Stomach (tissue), 9 donors: ENCODE results near the gene FN3K. TPM values are rescaled to one million over a fixed set of nuclear protein-coding genes. Genes with fewer than 3 reads are reported as not detected.
"Not testable (repeated sequence)": the region's sequence is repeated elsewhere in the genome, so short reads cannot be mapped to it uniquely, and the experiment has no call there.

Experiments
- DNase-seq, 2 donors: peaks; one replicate each; pipeline versions ENCODE4 v3.0.0 to v3.0.0-alpha.2; 2013 to 2019
- H3K27ac ChIP-seq, 5 donors: fragments of 200-600 bp in 4 of 5; sonication (generic) in 4 of 5; one replicate each; pipeline ENCODE4 v1.5.1; 2013 to 2019; ENCODE audit warnings: mild to moderate bottlenecking in 1 of 5, moderate library complexity in 1 of 5
- H3K27me3 ChIP-seq, 3 donors: fragments of 200-600 bp; sonication (generic); one replicate each; pipeline ENCODE4 v1.5.1; 2017 to 2019; ENCODE audit warnings: mixed run types in 1 of 3
- H3K36me3 ChIP-seq, 4 donors: fragments of 200-600 bp; sonication (generic); 1 replicate in 3 of 4; 2 replicates in 1 of 4; pipeline ENCODE4 v1.5.1; 2016 to 2019
- H3K4me1 ChIP-seq, 4 donors: fragments of 200-600 bp; sonication (generic); one replicate each; pipeline ENCODE4 v1.5.1; 2016 to 2019
- H3K4me3 ChIP-seq, 4 donors: fragments of 200-600 bp; sonication (generic) in 3 of 4; one replicate each; pipeline ENCODE4 v1.5.1; 2016 to 2019; ENCODE audit warnings: mild to moderate bottlenecking in 1 of 4
- H3K9me3 ChIP-seq, 4 donors: fragments of 200-600 bp; sonication (generic); one replicate each; pipeline ENCODE4 v1.5.1; 2016 to 2019
- CTCF ChIP-seq, 7 experiments: fragments of 450-650 bp in 4 of 7; fragments of 200-600 bp in 3 of 7; sonication (generic) in 3 of 7; IDR thresholded peaks; one replicate each; pipeline ENCODE4 v1.5.1; 2016 to 2019; ENCODE audit warnings: antibody characterized with exemption in 7 of 7, control low read depth in 2 of 7, mild to moderate bottlenecking in 1 of 7
- EP300 ChIP-seq: sonication (generic); formaldehyde crosslinking; IDR thresholded peaks from one replicate; pipeline ENCODE4 v1.6.1; 2017; ENCODE audit warnings: antibody characterized with exemption
- POLR2A ChIP-seq, 4 donors: fragments of 450-650 bp; IDR thresholded peaks; one replicate each; pipeline ENCODE4 v1.6.1; 2016; ENCODE audit warnings: antibody characterized with exemption in 4 of 4, control low read depth in 2 of 4, mild to moderate bottlenecking in 1 of 4, moderate library complexity in 1 of 4
- POLR2AphosphoS5 ChIP-seq, 3 donors: sonication (generic); formaldehyde crosslinking; IDR thresholded peaks; one replicate each; pipeline ENCODE4 v1.6.1; 2016; ENCODE audit warnings: antibody characterized with exemption in 3 of 3
- WGBS, 5 donors: extraction: QIAGEN DNeasy Blood & Tissue Kit in 3 of 5; methylation state at CpG; one replicate each; pipeline versions ENCODE4 v1.1.5 to v1.1.7; 2013 to 2018; 5-methylcytosine and 5-hydroxymethylcytosine counted together
- intact Hi-C: fragments of 100-400 bp; cut with DNase I; formaldehyde crosslinking; loops from one replicate; pipeline ENCODE4 v1.15.1; 2023; ENCODE audit warnings: low total_unique reads
- polyA plus RNA-seq, 3 donors: library from polyadenylated mRNA; stranded (reverse); fragments of 200-250 nt; gene quantifications; one replicate each; pipeline ENCODE4 v1.2.3, GENCODE V29; 2013
- total RNA-seq, 5 donors: library from RNA; depleted of rRNA; stranded (reverse); fragments of >200 nt; gene quantifications; one replicate each; pipeline versions ENCODE4 v1.1.0 to v1.2.3, GENCODE V29; 2014 to 2016
- donor health status: healthy with polysubstance abuse.
- donor health status: Bipolar disorder and iron deficiency.
- donor health status: healthy.

The FN3K gene
- total and polyA plus RNA-seq, 8 donors: 13.0 to 59.5 (median 16.4) TPM

- H3K9me3 ChIP-seq: no peaks in the 10 kb centered on the region
- no peak overlapping the region for H3K27ac ChIP-seq
- no peaks in the 10 kb centered on the region for H3K27me3 ChIP-seq
- intact Hi-C loops: no loop called here
- H3K4me3 ChIP-seq: peak overlapping the region; percentile 12 to 32 (median 21)
- H3K4me1 ChIP-seq: peaks cover 0 to 35% (median 21%) of the 10 kb centered on the region in 4 donors
- DNase-seq: peak; percentile 83 to 86
- H3K36me3 ChIP-seq: peaks cover 0 to 29% (median 28%) of the 10 kb centered on the region in 4 donors
- WGBS, 5 donors: 29 to 33% (median 32%) methylated on average over 33 to 34 of the region's 34 CpGs
- peak in 5 of 7 experiments; percentile 59 to 85 (median 75) for TF ChIP-seq CTCF (IDR thresholded peaks at IDR 0.05)
- TF ChIP-seq POLR2A (IDR thresholded peaks at IDR 0.05): no peak
- TF ChIP-seq EP300: no peak
- peak in 1 of 3 donors; percentile 25 for TF ChIP-seq POLR2AphosphoS5 (IDR thresholded peaks at IDR 0.05)
Observed at GRCh38 chr17:82775001-82775823, 39.8 kb downstream of the FN3K start.

- Histone ChIP-seq H3K36me3 (peaks cover 0 to 25% (median 23%) of the 10 kb centered on the region in 4 donors), H3K4me3 (no peak overlapping the region), H3K4me1 (peaks cover 0 to 35% (median 19%) of the 10 kb centered on the region in 4 donors), H3K9me3 (no peaks in the 10 kb centered on the region), H3K27ac (no peak overlapping the region), H3K27me3 (no peaks in the 10 kb centered on the region)
- intact Hi-C loops: no loop called here
- WGBS, 5 donors: 88 to 93% (median 93%) methylated on average over 13 of the region's 13 CpGs
- DNase-seq: no peak
- TF ChIP-seq CTCF (IDR thresholded peaks at IDR 0.05): no peak
- TF ChIP-seq EP300: no peak
- TF ChIP-seq POLR2A (IDR thresholded peaks at IDR 0.05): no peak
- TF ChIP-seq POLR2AphosphoS5 (IDR thresholded peaks at IDR 0.05): no peak
Observed at GRCh38 chr17:82776454-82776853, 41.0 kb downstream of the FN3K start.

GRCh38 chr17:82777778-82778375 lies 42.5 kb downstream of the FN3K start:
- H3K27me3 ChIP-seq, H3K4me3 ChIP-seq, H3K27ac ChIP-seq, DNase-seq, intact Hi-C loops, H3K9me3 ChIP-seq: not testable (repeated sequence)
- Histone ChIP-seq H3K4me1 (peaks cover 0 to 34% (median 14%) of the 10 kb centered on the region in 4 donors), H3K36me3 (peaks cover 4 to 26% (median 25%) of the 10 kb centered on the region in 4 donors)
- peak in 5 of 7 experiments; percentile 20 to 41 (median 34) for TF ChIP-seq CTCF (IDR thresholded peaks at IDR 0.05)
- 58 to 77% (median 75%) methylated on average over 17 to 21 of the region's 21 CpGs for WGBS, 5 donors

GRCh38 chr17:82779541-82779940 lies 44.1 kb downstream of the FN3K start:
- WGBS, 5 donors: 90 to 95% (median 92%) methylated on average over 8 to 23 of the region's 23 CpGs
- Histone ChIP-seq H3K27me3 (no peaks in the 10 kb centered on the region), H3K4me1 (peaks cover 0 to 26% (median 11%) of the 10 kb centered on the region in 4 donors), H3K27ac (no peak overlapping the region), H3K36me3 (peaks cover 13 to 36% (median 34%) of the 10 kb centered on the region in 4 donors), H3K4me3 (no peak overlapping the region), H3K9me3 (no peaks in the 10 kb centered on the region)
- no peak for TF ChIP-seq CTCF (IDR thresholded peaks at IDR 0.05)
- no peak for TF ChIP-seq POLR2A (IDR thresholded peaks at IDR 0.05)
- TF ChIP-seq EP300: no peak
- no peak for TF ChIP-seq POLR2AphosphoS5 (IDR thresholded peaks at IDR 0.05)
- intact Hi-C loops: no loop called here
- DNase-seq: no peak
